Spleen (tissue), 11 donors: Measurements from ENCODE around the gene LRRC66. TPM values are rescaled to one million over a fixed set of nuclear protein-coding genes. Genes with fewer than 3 reads are reported as not detected.
A peak's percentile ranks its signal among the peaks of the same experiment; 100 is the strongest.

Experiments
- DNase-seq: peaks from one replicate; pipeline ENCODE4 v3.0.0-alpha.2; 2020
- H3K27ac ChIP-seq, 8 donors: fragments of 200-600 bp; sonication (generic) in 7 of 8; 1 replicate in 4 of 8; 2 replicates in 4 of 8; pipeline versions ENCODE4 v1.5.0 to v1.8.0; 2016 to 2021; ENCODE audit warnings: inconsistent platforms in 4 of 8, mild to moderate bottlenecking in 4 of 8, moderate library complexity in 1 of 8
- H3K27me3 ChIP-seq, 7 donors: fragments of 200-600 bp; sonication (generic) in 6 of 7; replicated peaks in 1 of 7; 1 replicate in 4 of 7; 2 replicates in 3 of 7; pipeline versions ENCODE4 v1.5.0 to v1.8.0; 2016 to 2021; ENCODE audit warnings: inconsistent platforms in 3 of 7, mild to moderate bottlenecking in 1 of 7
- H3K36me3 ChIP-seq, 6 donors: fragments of 200-600 bp; sonication (generic) in 5 of 6; 1 replicate in 4 of 6; 2 replicates in 2 of 6; pipeline versions ENCODE4 v1.5.0 to v1.8.0; 2016 to 2021; ENCODE audit warnings: inconsistent platforms in 2 of 6
- H3K4me1 ChIP-seq, 6 donors: fragments of 200-600 bp; sonication (generic) in 5 of 6; 1 replicate in 3 of 6; 2 replicates in 3 of 6; pipeline versions ENCODE4 v1.5.0 to v1.8.0; 2016 to 2021; ENCODE audit warnings: inconsistent platforms in 3 of 6
- H3K4me3 ChIP-seq, 8 donors: fragments of 200-600 bp; sonication (generic) in 7 of 8; 1 replicate in 4 of 8; 2 replicates in 4 of 8; pipeline versions ENCODE4 v1.5.0 to v1.8.0; 2016 to 2021; ENCODE audit warnings: inconsistent platforms in 4 of 8, mild to moderate bottlenecking in 4 of 8, moderate library complexity in 2 of 8
- H3K9me3 ChIP-seq, 8 donors: fragments of 200-600 bp; sonication (generic) in 7 of 8; 1 replicate in 4 of 8; 2 replicates in 4 of 8; pipeline versions ENCODE4 v1.5.0 to v1.8.0; 2016 to 2021; ENCODE audit warnings: inconsistent platforms in 4 of 8
- POLR2A ChIP-seq, 3 donors: fragments of 450-650 bp; IDR thresholded peaks; one replicate each; pipeline ENCODE4 v1.5.1; 2017; ENCODE audit warnings: antibody characterized with exemption in 3 of 3, mild to moderate bottlenecking in 1 of 3
- POLR2AphosphoS5 ChIP-seq, 3 donors: sonication (generic); formaldehyde crosslinking; IDR thresholded peaks; one replicate each; pipeline ENCODE4 v1.5.1; 2017; ENCODE audit warnings: antibody characterized with exemption in 3 of 3
- WGBS, 5 donors: extraction: QIAGEN DNeasy Blood & Tissue Kit in 3 of 5; methylation state at CpG; one replicate each; pipeline versions ENCODE4 v1.1.5 to v1.1.7; 2013 to 2018; 5-methylcytosine and 5-hydroxymethylcytosine counted together
- intact Hi-C: fragments of 100-400 bp; cut with DNase I; formaldehyde crosslinking; loops from one replicate; pipeline ENCODE4 v1.15.0; 2023; ENCODE audit warnings: low total_unique reads
- polyA plus RNA-seq, 3 donors: library from polyadenylated mRNA; stranded (reverse); fragments of 200-250 nt; gene quantifications; one replicate each; pipeline ENCODE4 v1.2.1, GENCODE V29; 2013
- total RNA-seq, 7 donors: library from RNA; depleted of rRNA in 3 of 7; stranded (reverse); fragments of >200 nt in 3 of 7; fragmentation: NEBNext Ultra II Directional in 4 of 7; extraction: Animal tissue kit (Norgen Biotek cat#: 25700) in 4 of 7; gene quantifications; one replicate each; pipeline versions ENCODE4 v1.1.0 to v1.2.1, GENCODE V29; 2016 to 2021
- TF ChIP-seq, protein P1 (sequence below), 11 experiments: fragments of 200-600 bp in 7 of 11; fragments of 450-650 bp in 4 of 11; sonication (generic) in 4 of 11; IDR thresholded peaks in 8 of 11; conservative IDR thresholded peaks in 3 of 11; 1 replicate in 7 of 11; 2 replicates in 4 of 11; pipeline versions ENCODE4 v1.4.0 to v1.8.0; 2016 to 2021; ENCODE audit warnings: antibody characterized with exemption in 11 of 11, inconsistent platforms in 4 of 11, mild to moderate bottlenecking in 1 of 11
- donor health status: healthy with polysubstance abuse.
- donor health status: DM: no; HTN: no; CAD: no; lungs with moderate emphysema.
- donor health status: DM: no; HTN: no; CAD: no.
- donor health status: Bipolar disorder and iron deficiency.
- donor health status: healthy.
- donor health status: DM: no; HTN: no; CAD: no.
- donor health status: DM: yes; HTN: yes; CAD: no.

Gene LRRC66
- total and polyA plus RNA-seq, 10 donors, result 0.09 to 0.56 (median 0.17) TPM; not detected in 1

DNA sequence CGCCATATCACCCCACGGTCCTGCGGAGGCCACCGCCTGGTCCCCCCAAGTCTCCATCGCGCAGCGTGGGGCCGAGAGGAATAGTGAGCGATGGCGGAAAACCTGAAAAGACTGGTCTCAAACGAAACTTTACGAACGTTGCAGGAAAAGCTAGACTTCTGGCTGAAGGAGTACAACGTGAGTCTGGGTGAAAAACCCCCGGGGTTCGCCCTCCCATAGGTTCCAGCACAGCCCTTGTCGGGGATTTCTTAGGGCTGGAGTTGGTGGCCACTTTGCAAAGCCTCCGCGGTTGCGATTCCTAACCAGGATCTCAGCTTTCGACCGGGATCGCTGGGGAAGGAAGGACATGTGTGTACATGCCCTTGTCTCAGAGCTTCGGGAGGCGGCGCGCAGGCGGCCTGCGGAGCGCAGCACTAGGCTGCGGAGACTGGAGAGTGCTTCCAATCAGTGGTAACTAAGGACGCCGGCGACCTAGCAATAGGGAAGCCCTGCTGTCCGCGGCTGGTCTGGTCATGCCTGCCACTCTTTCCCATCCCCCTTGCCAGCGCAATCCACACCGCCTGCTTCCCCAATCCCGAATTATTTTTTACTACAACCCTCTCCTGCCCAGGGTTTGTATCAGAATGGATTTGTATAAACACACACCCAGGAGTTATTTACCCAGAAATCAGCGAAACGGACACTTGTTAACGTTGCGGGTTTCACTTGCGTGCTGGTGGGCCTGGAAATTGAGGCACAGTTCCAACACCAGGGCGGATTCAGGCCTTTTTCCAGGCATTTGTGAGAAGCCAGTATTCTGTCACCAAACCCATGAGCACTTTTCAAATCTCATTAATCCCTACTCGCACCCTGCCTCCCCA lies 31.7 kb upstream of the LRRC66 start:
- peaks cover 4 to 23% (median 21%) of the 10 kb centered on the region in 6 donors for H3K4me1 ChIP-seq
- TF ChIP-seq, protein P1, sequence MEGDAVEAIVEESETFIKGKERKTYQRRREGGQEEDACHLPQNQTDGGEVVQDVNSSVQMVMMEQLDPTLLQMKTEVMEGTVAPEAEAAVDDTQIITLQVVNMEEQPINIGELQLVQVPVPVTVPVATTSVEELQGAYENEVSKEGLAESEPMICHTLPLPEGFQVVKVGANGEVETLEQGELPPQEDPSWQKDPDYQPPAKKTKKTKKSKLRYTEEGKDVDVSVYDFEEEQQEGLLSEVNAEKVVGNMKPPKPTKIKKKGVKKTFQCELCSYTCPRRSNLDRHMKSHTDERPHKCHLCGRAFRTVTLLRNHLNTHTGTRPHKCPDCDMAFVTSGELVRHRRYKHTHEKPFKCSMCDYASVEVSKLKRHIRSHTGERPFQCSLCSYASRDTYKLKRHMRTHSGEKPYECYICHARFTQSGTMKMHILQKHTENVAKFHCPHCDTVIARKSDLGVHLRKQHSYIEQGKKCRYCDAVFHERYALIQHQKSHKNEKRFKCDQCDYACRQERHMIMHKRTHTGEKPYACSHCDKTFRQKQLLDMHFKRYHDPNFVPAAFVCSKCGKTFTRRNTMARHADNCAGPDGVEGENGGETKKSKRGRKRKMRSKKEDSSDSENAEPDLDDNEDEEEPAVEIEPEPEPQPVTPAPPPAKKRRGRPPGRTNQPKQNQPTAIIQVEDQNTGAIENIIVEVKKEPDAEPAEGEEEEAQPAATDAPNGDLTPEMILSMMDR (IDR thresholded peaks at IDR 0.05 in 8 of 11, conservative IDR thresholded peaks at IDR 0.05 in 3 of 11), result no peak
- TF ChIP-seq POLR2AphosphoS5 (IDR thresholded peaks at IDR 0.05), result peak in 1 of 3 donors; percentile 62
- no peaks in the 10 kb centered on the region for H3K9me3 ChIP-seq
- DNase-seq, result peak; percentile 80
- intact Hi-C loops, result no loop called here
- peak overlapping the region; percentile 30 to 66 (median 52) for H3K4me3 ChIP-seq
- H3K36me3 ChIP-seq, result no peaks in the 10 kb centered on the region
- WGBS, 5 donors, result 3 to 6% (median 4%) methylated on average over 35 to 46 of the region's 46 CpGs
- H3K27me3 ChIP-seq, result peaks cover 0 to 82% (median 22%) of the 10 kb centered on the region in 7 donors
- H3K27ac ChIP-seq, result peak overlapping the region in 4 of 8 donors; percentile 5 to 57 (median 46)

DNA sequence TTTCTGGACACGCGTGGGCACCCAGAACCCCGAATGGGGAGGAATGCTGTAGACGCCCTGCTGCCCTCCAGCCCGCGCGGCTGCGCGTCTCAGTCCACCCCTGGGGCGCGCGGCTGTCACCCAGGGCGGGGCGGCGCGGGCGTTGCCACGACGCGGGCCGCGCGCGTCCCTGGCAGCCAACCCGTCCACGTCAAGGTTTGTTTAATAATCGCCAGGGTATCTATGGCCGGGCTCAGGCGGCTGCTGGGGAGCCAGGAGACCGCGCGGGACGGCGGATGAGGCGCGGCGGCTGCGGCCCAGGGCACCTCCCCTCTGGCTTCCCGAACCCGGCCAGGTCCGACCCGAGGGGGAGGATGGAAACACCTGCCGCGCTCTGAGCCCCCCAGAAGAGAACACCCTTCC lies 31.1 kb upstream of the LRRC66 start, which contains the start of gene SPATA18:
Gene SPATA18 (plus strand): TSS at position 92 of the 402 bp plus-strand sequence. CDS start 401 bp downstream, outside the sequence.
- peak; percentile 64 for DNase-seq
- TF ChIP-seq POLR2AphosphoS5 (IDR thresholded peaks at IDR 0.05) (no peak), POLR2A (IDR thresholded peaks at IDR 0.05) (no peak)
- TF ChIP-seq, protein P1 (IDR thresholded peaks at IDR 0.05 in 8 of 11, conservative IDR thresholded peaks at IDR 0.05 in 3 of 11), result no peak
- Histone ChIP-seq H3K36me3 (no peaks in the 10 kb centered on the region), H3K27me3 (peaks cover 0 to 83% (median 23%) of the 10 kb centered on the region in 7 donors), H3K4me1 (peaks cover 4 to 23% (median 21%) of the 10 kb centered on the region in 6 donors), H3K27ac (peak within 1 kb of the TSS in 4 of 8 donors; percentile 5 to 57 (median 46)), H3K9me3 (no peaks in the 10 kb centered on the region), H3K4me3 (peak within 1 kb of the TSS; percentile 30 to 66 (median 52))
- intact Hi-C loops, result no loop called here
- WGBS, 5 donors, result 0 to 7% (median 2%) methylated on average over 3 to 44 of the region's 44 CpGs

DNA sequence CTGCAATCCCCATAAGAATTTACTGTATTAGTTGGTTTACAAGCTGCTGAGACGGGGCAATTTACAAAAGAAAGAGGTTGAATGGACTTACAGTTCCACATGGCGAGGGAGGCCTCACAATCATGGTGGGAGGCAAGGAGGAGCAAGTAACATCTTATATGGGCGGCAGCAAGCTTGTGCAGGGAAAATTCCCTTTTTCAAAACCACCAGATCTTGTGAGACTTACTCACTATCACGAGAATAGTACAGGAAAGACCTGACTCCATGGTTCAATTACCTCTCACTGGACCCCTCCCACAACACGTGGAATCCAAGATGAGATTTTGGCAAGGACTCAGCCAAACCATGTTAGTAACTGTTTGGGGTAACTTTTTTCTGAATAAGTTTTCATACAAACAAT lies 29.1 kb upstream of the LRRC66 start:
- no peak for DNase-seq
- H3K9me3 ChIP-seq, result no peaks in the 10 kb centered on the region
- peaks cover 4 to 23% (median 21%) of the 10 kb centered on the region in 6 donors for H3K4me1 ChIP-seq
- H3K36me3 ChIP-seq, result no peaks in the 10 kb centered on the region
- WGBS, 5 donors, result 77 to 90% (median 79%) methylated on average over 5 of the region's 5 CpGs
- intact Hi-C loops, result no loop called here
- H3K27me3 ChIP-seq, result peaks cover 0 to 93% (median 23%) of the 10 kb centered on the region in 7 donors
- TF ChIP-seq, protein P1 (IDR thresholded peaks at IDR 0.05 in 8 of 11, conservative IDR thresholded peaks at IDR 0.05 in 3 of 11), result no peak
- no peak for TF ChIP-seq POLR2AphosphoS5 (IDR thresholded peaks at IDR 0.05)
- TF ChIP-seq POLR2A (IDR thresholded peaks at IDR 0.05), result no peak
- H3K4me3 ChIP-seq, result no peak overlapping the region
- H3K27ac ChIP-seq, result no peak overlapping the region

DNA sequence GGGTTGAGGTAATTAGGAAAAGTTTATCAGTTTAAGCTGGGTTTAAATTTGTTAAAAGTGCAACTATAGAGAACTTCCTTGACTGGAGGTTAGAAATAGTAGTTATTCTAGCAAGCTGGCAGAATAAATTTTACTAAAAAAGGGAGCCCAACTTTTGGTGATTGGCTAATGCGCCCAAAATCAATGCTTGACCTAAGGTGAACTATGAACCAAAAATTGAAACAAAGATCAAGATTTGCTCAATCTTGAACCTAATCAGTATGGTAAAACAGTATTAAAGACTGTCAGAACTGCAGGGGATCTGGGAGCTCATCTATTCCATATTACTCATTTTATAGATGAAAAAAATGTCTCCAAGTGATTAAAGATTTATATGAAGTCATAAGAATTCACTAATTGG lies 24.9 kb upstream of the LRRC66 start:
- Histone ChIP-seq H3K4me1 (no peaks in the 10 kb centered on the region), H3K27me3 (peaks cover 0 to 60% (median 11%) of the 10 kb centered on the region in 7 donors), H3K9me3 (no peaks in the 10 kb centered on the region), H3K4me3 (no peak overlapping the region), H3K36me3 (no peaks in the 10 kb centered on the region), H3K27ac (no peak overlapping the region)
- intact Hi-C loops, result no loop called here
- no peak for DNase-seq
- TF ChIP-seq POLR2A (IDR thresholded peaks at IDR 0.05) (no peak), POLR2AphosphoS5 (IDR thresholded peaks at IDR 0.05) (no peak)
- TF ChIP-seq, protein P1 (IDR thresholded peaks at IDR 0.05 in 8 of 11, conservative IDR thresholded peaks at IDR 0.05 in 3 of 11), result no peak
- WGBS, 5 donors, result 86 to 97% (median 95%) methylated on average over 1 of the region's 1 CpG
